WERI-Rb-1 (cell line): ENCODE data around the gene NAV2.

Experiments
- DNase-seq: peaks from one replicate; pipeline ENCODE4 v3.0.0-alpha.2; 2020
- H3K27ac ChIP-seq: fragments of 250-450 bp; sonication (Bioruptor Pico); 2 replicates; pipeline ENCODE4 v1.5.1; 2020; ENCODE audit warnings: mild to moderate bottlenecking, moderate library complexity
- H3K27me3 ChIP-seq: fragments of 250-450 bp; sonication (Bioruptor Pico); 2 replicates; pipeline ENCODE4 v1.5.1; 2021; ENCODE audit warnings: mild to moderate bottlenecking, low read depth, moderate library complexity; ENCODE audit not compliant: insufficient read depth, severe bottlenecking
- H3K36me3 ChIP-seq: fragments of 250-450 bp; sonication (Bioruptor Pico); 2 replicates; pipeline ENCODE4 v1.5.1; 2020; ENCODE audit warnings: mild to moderate bottlenecking, moderate library complexity
- H3K4me3 ChIP-seq: 2 replicates; pipeline ENCODE4 v1.5.1; 2011; ENCODE audit warnings: low read depth, mild to moderate bottlenecking, control low read depth, low read length
- H3K9me3 ChIP-seq: fragments of 250-450 bp; sonication (Bioruptor Pico); 2 replicates; pipeline ENCODE4 v1.5.1; 2021; ENCODE audit warnings: mild to moderate bottlenecking, moderate library complexity; ENCODE audit not compliant: severe bottlenecking
- CTCF ChIP-seq: IDR thresholded peaks from 2 replicates; pipeline ENCODE4 v1.5.1; 2011; ENCODE audit warnings: low read depth, mild to moderate bottlenecking, control low read depth, inconsistent platforms, low read length

NAV2 gene

GRCh38 chr11:20050551-20051333 lies 338.1 kb downstream of the NAV2 start:
- DNase-seq, result no peak
- no peak overlapping the region for H3K4me3 ChIP-seq
- H3K9me3 ChIP-seq, result no peaks in the 10 kb centered on the region
- H3K27ac ChIP-seq, result no peak overlapping the region
- H3K27me3 ChIP-seq, result no peaks in the 10 kb centered on the region
- peaks cover 94% of the 10 kb centered on the region for H3K36me3 ChIP-seq
- TF ChIP-seq CTCF, result no peak

- no peak for TF ChIP-seq CTCF
- no peak for DNase-seq
- peaks cover 95% of the 10 kb centered on the region for H3K36me3 ChIP-seq
Observed at GRCh38 chr11:20051469-20052399, 339.1 kb downstream of the NAV2 start.

GRCh38 chr11:20053572-20053971 lies 340.9 kb downstream of the NAV2 start:
- no peak for TF ChIP-seq CTCF
- Histone ChIP-seq H3K4me3 (no peak overlapping the region), H3K27me3 (no peaks in the 10 kb centered on the region), H3K27ac (no peak overlapping the region), H3K36me3 (peaks cover 95% of the 10 kb centered on the region), H3K9me3 (no peaks in the 10 kb centered on the region)
- DNase-seq, result no peak

More at GRCh38 chr11:20051469-20052399, 339.1 kb downstream of the NAV2 start:
- Histone ChIP-seq H3K4me3 (no peak overlapping the region), H3K27ac (no peak overlapping the region), H3K27me3 (no peaks in the 10 kb centered on the region), H3K9me3 (no peaks in the 10 kb centered on the region)

- Histone ChIP-seq H3K36me3 (peaks cover 95% of the 10 kb centered on the region), H3K27ac (no peak overlapping the region), H3K27me3 (no peaks in the 10 kb centered on the region), H3K9me3 (no peaks in the 10 kb centered on the region), H3K4me3 (no peak overlapping the region)
- DNase-seq, result no peak
- TF ChIP-seq CTCF, result no peak
Observed at GRCh38 chr11:20054584-20054983, 341.9 kb downstream of the NAV2 start.

- Histone ChIP-seq H3K27me3 (no peaks in the 10 kb centered on the region), H3K36me3 (peaks cover 95% of the 10 kb centered on the region), H3K4me3 (no peak overlapping the region), H3K27ac (no peak overlapping the region), H3K9me3 (no peaks in the 10 kb centered on the region)
- DNase-seq, result no peak
- TF ChIP-seq CTCF, result no peak
Observed at GRCh38 chr11:20055312-20055711, 342.7 kb downstream of the NAV2 start.
